GM19328 (cell line): ENCODE measurements around the gene BGN.

ENCODE experiments used
- ATAC-seq: cut with Tn5 transposase; IDR thresholded peaks from one replicate; pipeline ENCODE4 v1.9.1; 2021; ENCODE audit warnings: mild to moderate bottlenecking, moderate library complexity; ENCODE audit not compliant: unreplicated experiment

The BGN gene

DNA sequence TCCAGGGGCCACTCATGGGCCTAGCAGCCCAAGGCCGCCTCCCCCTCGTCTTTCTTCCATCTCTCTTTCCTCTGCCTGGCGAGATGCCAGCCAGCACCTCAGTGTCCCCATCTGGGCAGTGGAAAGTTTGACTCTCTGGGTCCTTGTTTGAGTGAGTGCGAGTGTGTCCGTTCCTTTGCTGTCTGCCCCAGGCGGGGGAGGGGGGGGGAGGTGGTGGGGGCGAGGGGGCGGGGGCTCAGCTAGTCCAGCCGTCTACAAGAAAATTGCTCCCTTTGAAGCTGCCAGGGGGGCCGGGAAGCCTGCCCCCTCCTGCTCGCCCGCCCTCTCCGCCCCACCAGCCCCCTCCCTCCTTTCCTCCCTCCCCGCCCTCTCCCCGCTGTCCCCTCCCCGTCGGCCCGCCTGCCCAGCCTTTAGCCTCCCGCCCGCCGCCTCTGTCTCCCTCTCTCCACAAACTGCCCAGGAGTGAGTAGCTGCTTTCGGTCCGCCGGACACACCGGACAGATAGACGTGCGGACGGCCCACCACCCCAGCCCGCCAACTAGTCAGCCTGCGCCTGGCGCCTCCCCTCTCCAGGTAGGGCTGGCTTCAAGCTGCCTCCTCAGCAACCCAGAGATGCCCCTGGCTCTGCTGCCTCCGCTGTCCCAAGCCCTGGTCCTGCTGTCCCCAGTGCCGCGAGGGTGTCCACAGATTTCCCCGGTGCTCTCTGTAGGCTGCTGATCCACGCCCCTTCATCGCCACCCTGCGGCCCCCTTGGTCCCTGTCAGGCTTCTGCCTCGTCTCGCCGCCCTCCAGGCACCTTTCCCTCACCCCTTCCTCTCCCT is at the start of gene BGN:
Gene BGN (plus strand): TSS at position 440 of the 821 bp plus-strand sequence. CDS start 9,652 bp downstream, outside the sequence.
- ATAC-seq: no peak

GRCh38 chrX:153445106-153445855 is 49.5 kb upstream of the BGN start:
- ATAC-seq: no peak

- ATAC-seq: no peak
Observed at GRCh38 chrX:153445856-153446635, 48.7 kb upstream of the BGN start, which contains the start of gene TREX2. TSS of gene TREX2 (minus strand) at chrX:153446056. CDS start at chrX:153445430, 626 bp downstream.

GRCh38 chrX:153446636-153446936 is 48.2 kb upstream of the BGN start:
- no peak for ATAC-seq

- no peak for ATAC-seq
Observed at GRCh38 chrX:153446950-153447580, 47.7 kb upstream of the BGN start.

- ATAC-seq: no peak
Observed at GRCh38 chrX:153447581-153447960, 47.2 kb upstream of the BGN start.

- no peak for ATAC-seq
Observed at GRCh38 chrX:153448556-153449367, 46.0 kb upstream of the BGN start.

- no peak for ATAC-seq
Observed at GRCh38 chrX:153449368-153450113, 45.2 kb upstream of the BGN start.

- no peak for ATAC-seq
Observed at GRCh38 chrX:153450114-153450948, 44.4 kb upstream of the BGN start.

DNA sequence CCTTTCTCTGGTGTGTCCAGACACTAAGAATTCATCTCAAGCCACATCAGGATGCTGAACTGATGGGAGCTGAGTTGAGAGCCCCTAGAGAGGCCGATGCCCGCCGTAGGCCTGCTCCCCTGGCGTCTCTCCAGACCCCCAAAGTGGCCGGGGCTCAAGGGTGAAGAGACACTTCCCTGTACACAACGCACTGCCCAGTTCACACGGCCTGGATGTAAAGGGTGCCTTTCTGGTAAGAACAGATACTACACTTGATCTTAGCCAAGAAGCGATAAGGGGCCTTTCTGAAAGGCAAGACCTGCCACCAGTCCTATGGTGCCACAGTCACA is 43.9 kb upstream of the BGN start:
- no peak for ATAC-seq

GRCh38 chrX:153454901-153455550 is 39.8 kb upstream of the BGN start:
- no peak for ATAC-seq

GRCh38 chrX:153455571-153455970 is 39.2 kb upstream of the BGN start:
- ATAC-seq: no peak

- no peak for ATAC-seq
Observed at GRCh38 chrX:153456161-153456560, 38.6 kb upstream of the BGN start.

DNA sequence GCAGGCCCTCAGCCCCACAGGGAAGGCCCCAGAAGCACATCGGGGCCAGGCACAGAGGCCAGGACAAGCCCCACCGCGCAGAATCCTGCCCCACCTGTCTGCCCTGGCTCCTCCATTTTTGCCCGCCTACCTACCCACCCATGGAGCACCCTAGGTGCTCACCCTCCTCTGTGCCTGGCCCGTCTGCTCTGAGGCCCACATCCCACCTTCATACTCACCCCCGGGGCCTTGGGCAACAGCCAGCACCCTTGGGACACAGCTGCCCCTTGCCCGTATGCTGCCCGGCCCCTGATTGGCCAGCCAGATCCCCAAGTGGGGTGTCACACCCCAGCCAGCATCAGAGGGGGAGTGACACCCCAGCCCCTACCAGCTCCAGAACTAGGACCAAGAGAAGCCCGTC is 38.1 kb upstream of the BGN start:
- no peak for ATAC-seq

- ATAC-seq: no peak
Observed at GRCh38 chrX:153457136-153457825, 37.5 kb upstream of the BGN start.

DNA sequence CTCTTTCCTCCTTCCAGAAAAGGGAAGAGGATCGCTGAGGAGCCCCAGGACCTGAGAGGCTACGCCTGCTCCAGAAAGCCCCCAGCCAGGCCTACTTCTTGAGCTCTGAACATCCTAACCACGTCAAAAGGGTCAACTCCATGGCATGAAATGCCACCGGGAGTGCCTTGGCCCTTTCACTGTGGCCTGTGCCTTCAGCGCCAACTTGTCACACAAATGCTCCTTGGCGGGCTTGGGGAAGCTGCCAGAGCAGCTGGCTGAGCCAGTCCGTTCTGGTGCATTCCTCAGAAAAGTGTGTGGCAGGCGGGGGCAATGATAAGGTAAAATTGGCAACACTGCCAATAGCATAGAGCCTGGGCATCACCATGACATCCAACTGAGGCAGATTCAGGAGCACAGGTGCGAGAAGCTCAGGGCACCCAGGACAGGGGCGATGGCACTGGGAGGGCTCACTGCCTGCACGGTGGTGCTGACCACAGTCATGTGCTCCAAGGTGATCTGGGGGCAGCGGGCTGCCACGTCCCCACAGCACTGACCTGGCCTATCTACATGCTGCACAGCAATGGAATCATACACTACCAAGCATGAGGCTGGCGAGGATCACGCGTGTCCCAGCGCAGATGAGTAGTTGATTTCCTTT is 36.8 kb upstream of the BGN start:
- no peak for ATAC-seq

- ATAC-seq: no peak
Observed at GRCh38 chrX:153458476-153458875, 36.3 kb upstream of the BGN start.
